ENCODE results near the gene CLCA1.

Gene CLCA1

DNA sequence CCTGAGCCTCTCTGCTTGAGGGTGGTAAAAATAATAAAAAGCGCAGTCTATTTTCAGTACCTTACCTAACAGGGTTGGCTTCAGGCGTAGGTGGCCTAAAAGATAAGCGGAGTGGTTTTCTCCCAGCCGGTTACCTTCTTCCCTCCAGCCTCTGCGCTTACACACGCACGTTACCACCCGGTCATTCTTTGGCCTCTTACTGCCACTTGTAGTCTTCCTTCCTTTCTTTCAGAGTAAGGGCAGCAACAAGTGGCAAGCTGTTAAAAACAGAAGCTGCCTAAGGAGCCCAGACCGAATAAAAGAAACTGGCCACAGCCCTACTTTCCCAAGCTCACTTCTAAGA, 35.4 kb downstream of the CLCA1 start:
- DNase-seq: no peak

DNA sequence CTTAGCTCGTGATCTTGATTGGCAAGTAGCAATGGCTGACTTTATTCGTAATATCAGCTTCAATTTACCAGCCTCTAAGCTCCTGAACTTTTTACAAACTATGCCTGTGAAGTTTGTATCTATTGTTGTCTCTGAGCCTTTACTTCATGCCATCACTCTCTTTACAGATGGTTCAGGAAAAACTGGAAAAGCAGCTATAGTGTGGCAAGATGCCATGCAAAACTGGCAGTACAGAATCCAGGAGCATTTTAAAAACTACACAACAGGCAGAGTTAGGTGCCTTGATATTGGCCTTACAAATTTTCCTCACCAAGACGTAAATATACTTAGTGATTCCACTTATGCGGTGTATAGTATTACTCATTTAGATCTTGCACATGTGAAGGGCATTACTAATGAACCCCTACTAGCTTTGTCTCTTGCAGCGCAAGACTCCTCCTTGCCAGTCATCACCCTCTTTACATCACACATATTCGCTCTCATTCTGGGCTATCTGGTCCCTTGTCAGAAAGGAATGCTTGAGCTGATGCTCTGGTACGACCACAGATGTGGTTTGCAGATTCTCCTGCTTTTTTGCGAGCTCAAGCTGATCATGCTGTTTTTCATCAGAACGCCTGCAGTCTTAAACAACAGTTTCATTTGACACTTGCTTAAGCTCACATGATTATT, 36.3 kb downstream of the CLCA1 start:
- peak; percentile 80 for DNase-seq

DNA sequence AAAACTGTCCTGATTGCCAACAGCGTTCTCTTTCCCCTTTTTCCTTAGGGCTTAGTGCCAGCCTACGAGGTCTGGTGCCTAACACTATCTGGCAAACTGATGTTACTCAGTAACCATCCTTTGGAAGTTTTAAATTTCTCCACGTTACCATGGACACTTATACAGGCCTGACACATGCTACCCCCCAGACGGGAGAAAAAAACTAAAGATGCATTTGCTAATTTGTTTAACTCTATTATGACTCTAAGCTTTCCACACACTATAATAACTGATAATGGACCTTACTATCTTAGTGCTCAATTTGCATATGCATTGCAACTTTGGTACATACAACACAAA, 36.8 kb downstream of the CLCA1 start:
- DNase-seq: no peak

DNA sequence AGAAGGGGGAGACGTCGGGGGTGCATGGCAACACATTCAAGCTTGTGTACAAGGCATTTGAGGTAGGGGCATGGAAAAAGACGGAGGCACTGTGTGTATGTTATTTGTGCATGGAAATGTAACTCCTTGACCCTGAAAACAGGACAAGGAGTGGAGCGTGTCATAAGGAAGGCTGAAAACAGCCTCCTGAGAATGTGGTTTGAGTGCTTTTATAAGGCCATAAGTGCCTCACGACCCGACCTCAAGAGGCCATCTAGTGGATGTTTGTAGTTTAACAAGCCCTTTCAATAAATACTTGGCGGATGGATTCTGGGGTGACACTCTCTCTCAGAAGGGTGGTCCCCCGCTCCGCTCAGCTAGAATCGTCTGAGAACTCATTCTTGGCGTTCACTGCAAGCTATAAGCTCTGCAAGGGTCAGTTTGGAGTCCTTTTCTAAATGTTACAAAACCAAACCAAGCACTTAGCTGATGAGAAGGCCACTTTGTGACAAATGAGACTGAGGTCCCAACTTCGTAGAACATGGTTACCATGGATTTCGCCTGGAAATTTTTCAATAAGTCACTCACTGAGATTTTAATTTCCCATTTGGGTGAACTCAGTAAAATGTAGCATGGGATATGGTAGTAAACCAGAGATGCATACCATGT, 39.3 kb downstream of the CLCA1 start:
- DNase-seq: peak; percentile 43

DNA sequence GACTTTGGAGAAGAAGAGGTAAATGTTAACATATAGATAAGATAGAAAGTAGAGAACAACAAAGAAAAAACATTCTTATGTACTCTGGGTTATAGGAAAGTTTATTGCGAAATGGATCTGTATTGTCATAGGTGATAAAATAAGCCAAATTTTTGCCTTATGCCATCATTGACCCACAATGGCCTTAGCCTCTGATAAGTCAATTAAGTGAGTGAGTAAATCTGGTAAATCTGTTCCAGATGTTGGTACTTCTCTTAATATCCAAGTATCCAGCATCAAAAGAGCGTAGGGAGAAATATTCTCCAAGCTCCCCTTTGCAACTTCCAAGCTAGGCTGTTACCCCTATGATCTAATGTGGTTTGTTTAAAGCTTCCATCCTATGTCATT, 39.8 kb downstream of the CLCA1 start:
- DNase-seq: peak; percentile 62

DNA sequence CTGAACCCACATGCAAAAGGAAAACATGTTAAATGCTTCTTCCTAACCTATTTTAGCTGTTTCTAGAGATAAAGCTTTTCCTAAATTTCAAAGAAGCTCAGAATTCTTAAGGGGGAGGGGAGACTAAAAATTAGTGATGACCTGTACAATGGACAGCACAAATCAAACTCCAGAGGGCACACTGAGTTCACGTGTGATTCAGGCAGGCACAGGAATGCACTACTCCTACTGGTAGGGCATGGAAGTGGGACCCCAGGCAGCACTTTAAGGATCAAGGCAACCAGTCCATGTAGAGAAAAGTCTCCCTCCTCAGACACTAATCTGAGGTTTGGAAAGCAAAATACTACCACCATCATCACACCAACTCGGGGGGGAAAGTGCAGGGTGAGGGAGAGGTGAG, 46.9 kb downstream of the CLCA1 start:
- no peak for DNase-seq

DNA sequence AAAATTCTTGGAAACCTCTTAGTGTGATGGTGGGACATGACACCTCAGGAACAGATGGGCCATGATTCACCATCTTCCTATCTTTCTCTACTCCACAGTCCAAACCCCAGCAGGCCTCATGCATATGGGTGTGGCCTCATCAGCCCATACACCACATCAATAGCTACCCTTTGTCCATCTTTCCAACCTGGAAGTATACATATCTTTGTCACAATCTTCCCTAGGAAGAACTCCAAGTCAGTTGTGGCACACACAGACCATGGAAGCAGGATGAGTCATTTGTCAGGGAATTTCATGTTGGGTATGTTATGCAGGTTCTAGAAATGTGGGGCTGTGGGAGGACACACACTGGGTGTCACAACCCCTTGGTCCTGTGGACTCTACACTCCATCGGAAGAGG, 47.6 kb downstream of the CLCA1 start:
- peak; percentile 10 for DNase-seq

DNA sequence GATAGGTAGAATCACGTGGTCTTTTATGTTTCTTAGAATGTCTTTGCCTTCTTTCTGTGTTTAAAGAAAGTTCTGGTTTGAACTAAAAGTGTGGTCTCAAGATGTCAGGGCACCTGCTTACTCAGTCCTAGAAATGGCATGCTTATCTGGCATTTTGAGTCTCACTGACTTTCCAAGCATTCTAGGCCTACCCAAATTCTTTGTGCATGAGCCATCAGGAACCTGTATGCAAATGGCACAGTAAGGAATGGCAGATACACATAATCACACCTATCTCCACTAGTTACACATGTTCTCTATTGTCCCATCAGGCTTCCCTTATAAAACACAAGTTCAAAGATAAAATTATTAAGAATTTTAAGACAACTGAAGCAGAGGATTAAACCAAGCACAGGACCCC, 48.6 kb downstream of the CLCA1 start:
- DNase-seq: no peak

DNA sequence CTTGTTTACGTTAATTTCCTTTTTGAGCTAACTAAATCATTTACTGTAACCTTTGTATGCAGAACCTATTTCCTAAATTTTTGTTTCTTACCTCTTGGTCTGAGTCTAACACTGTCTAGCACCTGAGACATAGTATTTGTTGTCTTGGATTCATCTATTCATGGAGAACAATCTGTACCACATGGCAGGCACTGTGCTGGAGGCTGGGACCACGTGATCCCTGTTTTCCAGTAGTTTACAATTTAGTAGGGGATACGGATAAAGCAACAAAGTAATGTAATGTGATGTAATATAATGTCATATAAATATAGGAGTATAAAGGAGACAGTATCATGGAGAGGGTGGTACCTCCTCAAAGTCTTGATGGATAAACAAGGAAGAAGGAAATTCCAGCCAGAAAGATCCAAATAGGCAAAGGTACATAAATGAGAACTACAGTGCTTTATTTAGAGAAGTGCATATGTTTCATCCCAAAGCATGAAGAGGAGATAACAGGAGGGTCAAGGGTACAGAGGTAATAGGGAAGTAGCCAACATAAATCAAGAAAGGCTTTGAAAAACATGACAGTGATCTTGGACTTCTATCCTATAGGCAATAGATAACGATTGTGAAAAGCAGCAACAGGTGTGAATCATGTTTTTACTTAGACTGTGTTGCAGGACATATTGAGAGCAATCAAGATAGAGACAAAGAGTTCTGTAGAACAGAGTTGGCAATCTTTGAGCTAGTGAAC, 52.2 kb downstream of the CLCA1 start:
- no peak for DNase-seq

DNA sequence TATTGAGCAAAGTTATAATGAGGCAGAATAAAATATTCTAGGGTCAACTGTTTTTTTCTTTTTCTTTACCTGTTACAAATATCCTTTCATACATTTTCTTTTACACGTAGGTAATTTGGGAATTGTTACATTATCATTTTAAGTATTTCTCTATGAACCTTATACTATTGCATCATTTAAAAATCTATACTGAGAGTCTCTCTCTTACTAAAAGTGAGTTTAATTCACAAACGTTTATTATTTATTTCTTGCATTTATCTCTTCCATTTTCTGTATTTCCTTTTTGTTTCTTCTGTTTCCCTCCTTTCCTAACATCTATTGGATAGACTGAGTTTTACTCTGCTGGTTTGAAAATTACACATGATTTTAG, 52.8 kb downstream of the CLCA1 start:
- DNase-seq: no peak

DNA sequence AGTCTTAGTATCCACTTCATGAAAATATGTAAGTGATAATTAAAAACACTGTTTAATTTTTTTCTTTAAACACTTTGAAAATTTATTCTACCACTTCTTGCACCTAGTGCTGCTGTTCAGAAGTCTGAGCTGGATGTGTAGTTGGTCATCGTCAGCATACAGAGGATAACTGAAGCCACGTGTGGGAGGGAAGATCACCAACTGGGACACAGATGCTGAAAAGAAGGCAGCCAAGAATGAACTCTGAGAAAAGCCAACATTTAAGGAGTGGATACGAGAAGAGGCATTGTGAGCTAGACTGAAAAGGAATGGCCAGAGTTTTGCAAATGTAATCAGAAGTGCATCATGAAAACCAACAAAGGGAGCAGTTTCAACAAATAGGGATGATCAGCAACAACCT, 53.5 kb downstream of the CLCA1 start:
- DNase-seq: no peak

DNA sequence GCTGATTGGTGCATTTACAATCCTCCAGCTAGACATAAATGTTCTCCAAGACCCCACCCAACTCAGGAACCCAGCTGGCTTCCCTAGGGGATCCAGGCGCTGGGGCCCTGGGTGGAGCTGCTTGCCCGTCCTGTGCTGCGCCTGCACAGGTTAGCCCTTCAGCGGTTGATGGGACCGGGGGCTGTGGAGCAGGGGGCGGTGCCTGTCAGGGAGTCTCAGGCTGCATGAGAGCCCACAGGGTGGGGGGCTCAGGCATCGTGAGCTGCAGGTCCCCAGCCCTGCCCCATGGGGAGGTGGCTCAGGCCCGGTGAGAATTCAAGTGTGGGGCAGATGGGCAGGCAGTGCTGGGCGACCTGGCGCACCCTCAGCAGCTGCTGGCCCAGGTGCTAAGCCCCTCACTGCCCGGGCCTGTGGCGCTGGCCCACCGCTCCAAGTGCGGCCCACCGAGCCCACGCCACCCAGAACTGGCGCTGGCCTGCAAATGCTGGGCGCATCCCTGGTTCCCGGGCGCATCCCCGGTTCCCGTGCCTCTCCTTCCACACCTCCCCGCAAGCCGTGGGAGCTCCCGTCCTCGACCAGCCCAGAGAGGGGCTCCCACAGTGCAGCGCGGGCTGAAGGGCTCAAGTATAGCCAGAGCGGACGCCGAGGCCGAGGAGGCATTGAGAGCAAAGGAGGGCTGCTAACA, 55.1 kb downstream of the CLCA1 start:
- DNase-seq: no peak

DNA sequence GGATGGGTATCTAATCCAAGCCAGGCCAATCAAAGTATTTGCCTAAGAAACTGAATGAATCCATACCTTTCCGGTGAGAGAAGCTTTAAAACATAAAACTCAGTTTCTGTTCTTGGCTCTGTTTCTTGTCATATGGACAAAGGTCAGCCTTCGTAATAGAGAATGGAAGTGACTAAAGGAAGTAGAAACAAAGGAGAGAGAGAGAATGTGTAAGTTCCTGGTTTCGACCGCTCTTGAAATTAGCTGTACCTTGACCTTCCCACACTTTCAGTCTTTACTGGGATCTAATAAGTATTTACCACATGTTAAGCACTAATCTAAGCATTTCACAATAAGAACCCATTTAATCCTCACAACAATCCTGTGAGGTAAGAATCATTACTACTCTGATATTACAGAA, 58.6 kb downstream of the CLCA1 start:
- DNase-seq: no peak

DNA sequence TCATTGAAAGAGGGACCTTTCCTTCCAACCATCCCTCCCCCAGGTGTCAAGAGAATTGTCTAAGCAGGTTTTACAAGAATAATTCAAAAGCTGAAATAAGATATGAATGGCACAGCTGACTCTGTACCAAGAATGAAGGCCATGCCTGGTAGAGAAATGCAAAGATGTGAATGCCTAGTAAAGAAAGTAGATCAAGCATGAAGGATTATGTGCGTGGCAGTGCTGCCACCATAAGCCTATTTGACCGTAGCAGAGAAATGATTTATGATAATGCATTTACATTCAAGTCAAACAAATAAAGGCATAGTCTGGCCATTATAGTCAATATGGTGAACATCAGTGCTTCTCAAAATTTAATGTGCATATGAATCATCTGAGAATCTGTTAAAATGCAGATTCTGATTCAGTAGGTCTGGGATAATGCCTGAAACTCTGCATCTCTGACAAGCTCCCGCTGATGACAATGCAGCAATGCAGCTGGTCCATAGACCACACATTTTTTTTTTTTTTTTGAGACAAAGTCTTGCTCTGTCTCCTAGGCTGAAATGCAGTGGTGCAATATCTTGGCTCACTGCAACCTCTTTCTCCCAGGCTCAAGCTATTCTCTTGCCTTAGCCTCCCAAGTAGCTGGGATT, 61.6 kb downstream of the CLCA1 start:
- DNase-seq: no peak

DNA sequence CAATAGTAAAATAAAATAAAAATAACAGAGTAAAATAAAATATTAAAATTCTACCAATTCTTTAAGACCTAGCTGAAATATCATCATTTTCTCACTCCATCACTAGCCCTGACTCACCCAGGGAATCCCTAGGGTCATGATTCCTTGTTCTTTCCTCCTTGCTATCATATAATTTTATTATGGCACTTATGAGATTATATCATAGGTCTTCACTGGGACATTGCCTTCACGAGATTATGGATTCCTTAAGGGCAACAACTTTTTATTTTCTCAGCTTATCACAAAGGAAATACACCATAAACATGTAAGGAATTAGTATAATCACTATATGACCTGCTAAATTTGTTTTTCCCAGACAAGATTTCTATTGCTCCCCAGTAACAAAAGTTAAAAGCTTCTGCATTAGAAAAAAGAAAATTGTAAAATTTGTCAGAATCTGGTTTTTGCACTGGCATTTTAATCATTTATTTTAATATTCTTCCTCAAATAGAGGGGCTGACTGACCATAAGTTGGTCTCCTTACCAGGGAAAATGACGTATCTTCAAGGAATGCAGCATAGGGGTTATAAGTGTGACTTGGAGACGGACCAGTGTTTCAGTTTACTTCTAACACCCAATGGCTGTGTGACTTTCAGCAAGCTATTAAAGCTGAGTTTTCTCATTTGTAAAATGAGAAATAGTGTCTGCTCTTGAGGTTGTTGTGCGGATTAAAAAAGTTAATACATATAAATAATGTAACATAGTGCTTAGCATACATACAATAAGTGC, 69.4 kb downstream of the CLCA1 start:
- DNase-seq: no peak

DNA sequence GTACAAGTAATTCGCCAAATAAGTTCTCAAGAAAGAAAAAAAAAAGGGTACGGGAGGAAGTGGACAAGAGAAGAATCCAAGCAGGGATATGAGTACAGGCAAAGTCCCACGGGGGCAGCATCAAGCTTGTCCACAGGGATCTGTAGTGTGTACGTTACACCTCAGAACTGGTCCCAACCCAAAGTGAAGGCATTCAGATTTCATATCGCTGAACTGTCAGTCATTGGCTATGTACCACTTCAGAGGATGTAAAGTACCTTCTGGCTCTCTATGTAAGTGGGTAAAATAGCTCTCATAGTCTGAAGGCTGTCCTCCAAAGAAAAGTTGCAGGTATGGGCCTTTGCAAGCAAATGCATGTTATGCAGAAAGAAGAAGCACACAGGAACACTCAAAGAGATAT, 70.0 kb downstream of the CLCA1 start:
- no peak for DNase-seq

DNA sequence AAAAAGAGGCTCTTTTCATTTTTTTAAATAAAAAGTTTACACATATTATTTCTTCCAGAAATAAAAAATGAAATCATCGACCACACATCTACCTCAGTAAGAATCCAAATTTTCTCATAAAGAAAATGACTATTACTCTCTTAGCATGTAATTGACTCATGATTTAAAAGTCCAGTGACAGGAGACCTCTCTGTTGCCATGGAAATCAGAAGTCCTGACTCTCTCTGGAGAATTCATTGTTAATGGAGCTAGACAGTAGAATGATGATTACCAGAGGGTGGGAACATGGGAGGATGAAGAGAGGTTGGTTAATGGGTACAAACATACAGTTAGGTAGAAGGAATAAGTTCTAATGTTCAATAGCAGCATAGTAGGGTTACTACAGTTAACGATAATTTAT, 73.1 kb downstream of the CLCA1 start:
- DNase-seq: no peak

DNA sequence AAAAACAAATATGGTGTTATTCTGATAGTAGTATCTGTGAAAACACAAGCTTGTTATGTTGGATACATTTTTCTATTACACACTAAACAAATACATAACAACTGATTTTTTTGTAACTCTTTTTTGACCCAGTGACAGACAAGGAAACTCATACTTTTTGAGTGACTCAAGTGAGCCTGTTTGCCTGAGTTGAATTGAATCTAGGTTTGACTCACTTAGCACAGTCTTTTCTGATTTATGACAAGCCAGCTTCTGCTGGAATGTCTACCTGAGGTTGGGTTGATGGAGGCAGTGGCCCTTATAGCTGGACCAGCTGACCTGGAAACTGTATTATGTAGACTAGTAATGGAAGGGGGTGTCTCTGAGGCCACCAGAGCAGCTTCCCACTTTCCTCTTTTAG, 73.9 kb downstream of the CLCA1 start:
- peak; percentile 29 for DNase-seq

DNA sequence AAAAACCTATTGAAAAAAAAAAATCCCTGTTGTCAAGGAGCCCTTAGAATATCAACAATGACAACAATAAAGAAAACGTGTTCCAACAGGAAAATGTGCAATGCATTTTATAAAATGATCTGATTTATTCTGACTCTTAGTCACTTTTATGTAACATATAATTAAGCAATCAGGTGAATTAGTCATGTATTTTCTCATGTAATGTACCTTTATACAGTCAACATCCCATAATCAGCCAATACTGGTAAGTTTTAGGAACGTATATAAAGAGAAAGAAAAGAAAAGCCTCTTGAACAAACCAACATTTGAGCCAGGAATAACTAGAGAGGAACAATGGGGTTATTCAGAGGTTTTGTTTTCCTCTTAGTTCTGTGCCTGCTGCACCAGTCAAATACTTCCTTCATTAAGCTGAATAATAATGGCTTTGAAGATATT, 78.1 kb downstream of the CLCA1 start, which contains the start of gene CLCA4:
Gene CLCA4, plus strand, starts transcription at position 292 of the 435 bp plus-strand sequence. Its CDS starts 42 bp downstream, at position 334.
- DNase-seq: no peak

DNA sequence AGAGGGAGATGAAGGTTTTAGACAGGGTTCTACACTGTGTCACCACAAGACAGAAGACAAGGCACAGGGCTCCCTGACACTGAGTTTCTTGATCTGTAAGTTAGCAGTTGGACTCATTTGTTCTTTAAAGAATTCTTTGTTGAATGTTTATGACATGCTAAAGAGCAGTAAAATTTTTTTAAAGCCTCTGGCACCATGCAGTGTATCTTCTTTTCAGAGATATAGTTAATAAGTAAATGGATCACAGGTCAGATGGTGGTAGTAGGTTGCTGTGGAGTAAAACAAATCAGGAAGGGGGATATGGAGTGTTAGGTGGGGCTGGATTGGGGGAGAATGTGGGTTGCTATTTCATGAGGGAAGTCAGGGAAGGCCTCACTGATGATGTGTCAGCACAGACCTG, 80.1 kb downstream of the CLCA1 start:
- no peak for DNase-seq

Data from fibroblast of skin of right quadriceps (primary cell).